ENCODE measurements around the gene ANKRD6. TPM values are rescaled to one million over a fixed set of nuclear protein-coding genes. Genes with fewer than 3 reads are reported as not detected.
A peak's percentile ranks its signal among the peaks of the same experiment; 100 is the strongest.
"Not testable (repeated sequence)": the region's sequence is repeated elsewhere in the genome, so short reads cannot be mapped to it uniquely, and the experiment has no call there.

The ANKRD6 gene
- total and polyA plus RNA-seq, 9 donors, result 5.9 to 12.2 (median 7.7) TPM

GRCh38 chr6:89636412-89636811, 203.5 kb downstream of the ANKRD6 start:
- H3K27me3 ChIP-seq (ENCODE audit: control insufficient read depth, insufficient read depth, low read length); H3K36me3 ChIP-seq (ENCODE audit: control insufficient read depth, insufficient read depth, low read length); H3K4me1 ChIP-seq (ENCODE audit: control insufficient read depth, insufficient read depth, low read length); H3K9me3 ChIP-seq (replicated peaks; ENCODE audit: control insufficient read depth, low read depth, low read length); DNase-seq; H3K4me3 ChIP-seq (ENCODE audit: low read length); H3K27ac ChIP-seq (ENCODE audit: low read length): not testable (repeated sequence)
- no CpG with 5 or more reads among the region's 3 CpGs for WGBS (ENCODE audit: insufficient coverage)

- DNase-seq, result no peak
- Histone ChIP-seq H3K36me3 (ENCODE audit: control insufficient read depth, insufficient read depth, low read length) (peaks cover 14% of the 10 kb centered on the region), H3K27me3 (ENCODE audit: control insufficient read depth, insufficient read depth, low read length) (no peaks in the 10 kb centered on the region), H3K9me3 (replicated peaks; ENCODE audit: control insufficient read depth, low read depth, low read length) (no peaks in the 10 kb centered on the region), H3K27ac (ENCODE audit: low read length) (peak overlapping the region; percentile 90), H3K4me3 (ENCODE audit: low read length) (peak overlapping the region; percentile 77), H3K4me1 (ENCODE audit: control insufficient read depth, insufficient read depth, low read length) (peaks cover 10% of the 10 kb centered on the region)
- 0% methylated on average over 4 of the region's 7 CpGs for WGBS (ENCODE audit: insufficient coverage)
Observed at GRCh38 chr6:89637960-89638319, 205.0 kb downstream of the ANKRD6 start.

- H3K27ac ChIP-seq (ENCODE audit: low read length), result peak within 1 kb of the TSS; percentile 90
- H3K36me3 ChIP-seq (ENCODE audit: control insufficient read depth, insufficient read depth, low read length), result peaks cover 19% of the 10 kb centered on the region
- peaks cover 10% of the 10 kb centered on the region for H3K4me1 ChIP-seq (ENCODE audit: control insufficient read depth, insufficient read depth, low read length)
- no peaks in the 10 kb centered on the region for H3K27me3 ChIP-seq (ENCODE audit: control insufficient read depth, insufficient read depth, low read length)
- 2% methylated on average over 58 of the region's 58 CpGs for WGBS (ENCODE audit: insufficient coverage)
- peak within 1 kb of the TSS; percentile 77 for H3K4me3 ChIP-seq (ENCODE audit: low read length)
- no peaks in the 10 kb centered on the region for H3K9me3 ChIP-seq (replicated peaks; ENCODE audit: control insufficient read depth, low read depth, low read length)
- DNase-seq, result peak; percentile 98
Observed at GRCh38 chr6:89638320-89639195, 205.6 kb downstream of the ANKRD6 start, which contains the start of gene LYRM2. Gene LYRM2 (minus strand): TSS chr6:89638747. CDS start chr6:89638716, 31 bp downstream.

- Histone ChIP-seq H3K27ac (ENCODE audit: low read length) (no peak overlapping the region), H3K4me3 (ENCODE audit: low read length) (no peak overlapping the region), H3K36me3 (ENCODE audit: control insufficient read depth, insufficient read depth, low read length) (peaks cover 29% of the 10 kb centered on the region), H3K9me3 (replicated peaks; ENCODE audit: control insufficient read depth, low read depth, low read length) (no peaks in the 10 kb centered on the region), H3K4me1 (ENCODE audit: control insufficient read depth, insufficient read depth, low read length) (peaks cover 10% of the 10 kb centered on the region), H3K27me3 (ENCODE audit: control insufficient read depth, insufficient read depth, low read length) (no peaks in the 10 kb centered on the region)
- no peak for DNase-seq
- WGBS (ENCODE audit: insufficient coverage), result 89% methylated on average over 3 of the region's 4 CpGs
Observed at GRCh38 chr6:89640804-89641203, 207.9 kb downstream of the ANKRD6 start.

- H3K4me3 ChIP-seq (ENCODE audit: low read length); H3K27ac ChIP-seq (ENCODE audit: low read length); H3K27me3 ChIP-seq (ENCODE audit: control insufficient read depth, insufficient read depth, low read length); DNase-seq; H3K4me1 ChIP-seq (ENCODE audit: control insufficient read depth, insufficient read depth, low read length); H3K9me3 ChIP-seq (replicated peaks; ENCODE audit: control insufficient read depth, low read depth, low read length): not testable (repeated sequence)
- H3K36me3 ChIP-seq (ENCODE audit: control insufficient read depth, insufficient read depth, low read length), result peaks cover 28% of the 10 kb centered on the region
- WGBS (ENCODE audit: insufficient coverage), result 100% methylated on average over 1 of the region's 3 CpGs
Observed at GRCh38 chr6:89641581-89641980, 208.6 kb downstream of the ANKRD6 start.

- 57% methylated on average over 1 of the region's 3 CpGs for WGBS (ENCODE audit: insufficient coverage)
- Histone ChIP-seq H3K27ac (ENCODE audit: low read length) (no peak overlapping the region), H3K4me3 (ENCODE audit: low read length) (no peak overlapping the region), H3K27me3 (ENCODE audit: control insufficient read depth, insufficient read depth, low read length) (no peaks in the 10 kb centered on the region), H3K9me3 (replicated peaks; ENCODE audit: control insufficient read depth, low read depth, low read length) (no peaks in the 10 kb centered on the region), H3K36me3 (ENCODE audit: control insufficient read depth, insufficient read depth, low read length) (peaks cover 41% of the 10 kb centered on the region), H3K4me1 (ENCODE audit: control insufficient read depth, insufficient read depth, low read length) (peaks cover 6% of the 10 kb centered on the region)
- no peak for DNase-seq
Observed at GRCh38 chr6:89642956-89643355, 210.0 kb downstream of the ANKRD6 start.

GRCh38 chr6:89643406-89643805, 210.5 kb downstream of the ANKRD6 start:
- no peak overlapping the region for H3K4me3 ChIP-seq (ENCODE audit: low read length)
- no peaks in the 10 kb centered on the region for H3K9me3 ChIP-seq (replicated peaks; ENCODE audit: control insufficient read depth, low read depth, low read length)
- H3K36me3 ChIP-seq (ENCODE audit: control insufficient read depth, insufficient read depth, low read length), result peaks cover 45% of the 10 kb centered on the region
- peaks cover 5% of the 10 kb centered on the region for H3K4me1 ChIP-seq (ENCODE audit: control insufficient read depth, insufficient read depth, low read length)
- H3K27me3 ChIP-seq (ENCODE audit: control insufficient read depth, insufficient read depth, low read length), result no peaks in the 10 kb centered on the region
- WGBS (ENCODE audit: insufficient coverage), result 58% methylated on average over 2 of the region's 3 CpGs
- no peak overlapping the region for H3K27ac ChIP-seq (ENCODE audit: low read length)
- no peak for DNase-seq

- Histone ChIP-seq H3K36me3 (ENCODE audit: control insufficient read depth, insufficient read depth, low read length) (peaks cover 52% of the 10 kb centered on the region), H3K9me3 (replicated peaks; ENCODE audit: control insufficient read depth, low read depth, low read length) (no peaks in the 10 kb centered on the region), H3K27ac (ENCODE audit: low read length) (no peak overlapping the region), H3K27me3 (ENCODE audit: control insufficient read depth, insufficient read depth, low read length) (no peaks in the 10 kb centered on the region), H3K4me1 (ENCODE audit: control insufficient read depth, insufficient read depth, low read length) (no peaks in the 10 kb centered on the region), H3K4me3 (ENCODE audit: low read length) (no peak overlapping the region)
- WGBS (ENCODE audit: insufficient coverage), result 71% methylated on average over 2 of the region's 4 CpGs
- DNase-seq, result no peak
Observed at GRCh38 chr6:89644864-89645263, 211.9 kb downstream of the ANKRD6 start.

GRCh38 chr6:89649682-89650081, 216.7 kb downstream of the ANKRD6 start:
- Histone ChIP-seq H3K36me3 (ENCODE audit: control insufficient read depth, insufficient read depth, low read length) (peaks cover 57% of the 10 kb centered on the region), H3K4me3 (ENCODE audit: low read length) (no peak overlapping the region), H3K27ac (ENCODE audit: low read length) (no peak overlapping the region), H3K4me1 (ENCODE audit: control insufficient read depth, insufficient read depth, low read length) (no peaks in the 10 kb centered on the region), H3K9me3 (replicated peaks; ENCODE audit: control insufficient read depth, low read depth, low read length) (no peaks in the 10 kb centered on the region), H3K27me3 (ENCODE audit: control insufficient read depth, insufficient read depth, low read length) (no peaks in the 10 kb centered on the region)
- 100% methylated on average over 1 of the region's 1 CpG for whole genome bisulfite sequencing (ENCODE audit: insufficient coverage)
- no peak for DNase-seq

GRCh38 chr6:89650579-89650978, 217.6 kb downstream of the ANKRD6 start:
- peaks cover 61% of the 10 kb centered on the region for H3K36me3 ChIP-seq (ENCODE audit: control insufficient read depth, insufficient read depth, low read length)
- H3K27me3 ChIP-seq (ENCODE audit: control insufficient read depth, insufficient read depth, low read length), result no peaks in the 10 kb centered on the region
- H3K4me1 ChIP-seq (ENCODE audit: control insufficient read depth, insufficient read depth, low read length), result no peaks in the 10 kb centered on the region
- H3K27ac ChIP-seq (ENCODE audit: low read length), result no peak overlapping the region
- no peak for DNase-seq
- H3K4me3 ChIP-seq (ENCODE audit: low read length), result no peak overlapping the region
- no peaks in the 10 kb centered on the region for H3K9me3 ChIP-seq (replicated peaks; ENCODE audit: control insufficient read depth, low read depth, low read length)
- 83% methylated on average over 8 of the region's 8 CpGs for WGBS (ENCODE audit: insufficient coverage)

Measured in muscle of leg (tissue), 11 donors.